ENCODE results near the gene STX1A. TPM values are rescaled to one million over a fixed set of nuclear protein-coding genes. Genes with fewer than 3 reads are reported as not detected.

STX1A gene
- total and polyA plus RNA-seq, 2 of the 13 experiments (the other 11 are each of a cell fraction or from before 2014, with no cell fraction given) = 6.1 to 12.2 TPM

DNA sequence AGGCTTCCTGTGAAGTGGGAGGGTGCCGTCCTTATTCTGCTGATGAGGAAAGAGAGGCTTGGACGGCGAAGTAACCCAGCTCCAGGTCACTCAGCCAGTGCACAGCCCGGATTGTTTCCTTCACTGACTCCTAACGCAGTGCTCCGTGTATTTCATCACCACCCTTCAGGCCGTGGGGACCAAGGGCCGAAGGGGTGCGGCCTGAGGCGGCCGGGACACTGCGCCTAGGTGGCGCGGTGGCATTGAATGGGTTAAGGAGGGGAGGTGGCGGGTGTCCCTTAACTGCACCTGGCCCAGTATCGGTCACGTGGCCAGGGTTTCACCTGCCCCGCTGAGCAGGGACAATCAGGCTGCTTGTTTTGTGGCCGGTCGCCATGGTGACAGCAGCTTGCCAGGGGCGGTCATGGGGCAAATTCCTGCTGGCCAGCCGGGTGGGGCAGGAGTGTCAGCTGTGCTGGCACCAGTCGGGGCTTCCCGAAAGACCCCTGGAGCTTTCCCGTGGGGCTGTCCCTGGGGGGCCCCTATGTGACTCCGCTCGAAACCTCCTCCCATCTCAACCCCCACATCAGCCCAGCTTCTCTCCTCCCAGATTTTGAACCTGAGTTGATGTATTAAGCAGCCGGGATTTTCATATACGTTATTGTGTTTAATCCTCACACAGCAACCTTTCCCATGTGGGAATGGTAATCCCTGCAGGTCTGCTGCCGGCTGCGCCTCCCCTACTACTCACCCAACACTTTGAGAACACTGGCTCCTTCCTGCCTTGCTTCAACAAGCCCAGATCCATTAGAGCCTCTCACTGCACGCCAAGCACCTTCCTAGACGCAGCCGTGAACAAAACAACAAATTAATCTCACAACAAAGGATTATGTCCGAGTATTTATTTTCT lies 23.5 kb upstream of the STX1A start (continued):
- TF ChIP-seq, protein P1, sequence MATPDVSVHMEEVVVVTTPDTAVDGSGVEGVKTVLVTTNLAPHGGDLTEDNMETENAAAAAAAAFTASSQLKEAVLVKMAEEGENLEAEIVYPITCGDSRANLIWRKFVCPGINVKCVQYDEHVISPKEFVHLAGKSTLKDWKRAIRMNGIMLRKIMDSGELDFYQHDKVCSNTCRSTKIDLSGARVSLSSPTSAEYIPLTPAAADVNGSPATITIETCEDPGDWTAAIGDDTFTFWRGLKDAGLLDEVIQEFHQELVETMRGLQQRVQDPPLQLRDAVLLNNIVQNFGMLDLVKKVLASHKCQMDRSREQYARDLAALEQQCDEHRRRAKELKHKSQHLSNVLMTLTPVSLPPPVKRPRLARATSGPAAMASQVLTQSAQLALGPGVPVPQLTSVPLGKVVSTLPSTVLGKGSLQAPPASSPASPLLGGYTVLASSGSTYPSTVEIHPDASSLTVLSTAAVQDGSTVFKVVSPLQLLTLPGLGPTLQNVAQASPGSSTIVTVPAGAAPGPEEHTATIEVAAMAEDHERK (CRISPR knock-in tag; IDR thresholded peaks at IDR 0.05; ENCODE audit: low read depth) = no peak
- peak; percentile 63 for TF ChIP-seq NR2C2 (CRISPR knock-in tag; IDR thresholded peaks at IDR 0.05; ENCODE audit: borderline replicate concordance)
- no peak for TF ChIP-seq NPAS2 (CRISPR knock-in tag; IDR thresholded peaks at IDR 0.05; ENCODE audit: borderline replicate concordance)
- no peak for TF ChIP-seq ARID2 (CRISPR knock-in tag; IDR thresholded peaks at IDR 0.05; ENCODE audit: borderline replicate concordance)
- TF ChIP-seq, protein P2, sequence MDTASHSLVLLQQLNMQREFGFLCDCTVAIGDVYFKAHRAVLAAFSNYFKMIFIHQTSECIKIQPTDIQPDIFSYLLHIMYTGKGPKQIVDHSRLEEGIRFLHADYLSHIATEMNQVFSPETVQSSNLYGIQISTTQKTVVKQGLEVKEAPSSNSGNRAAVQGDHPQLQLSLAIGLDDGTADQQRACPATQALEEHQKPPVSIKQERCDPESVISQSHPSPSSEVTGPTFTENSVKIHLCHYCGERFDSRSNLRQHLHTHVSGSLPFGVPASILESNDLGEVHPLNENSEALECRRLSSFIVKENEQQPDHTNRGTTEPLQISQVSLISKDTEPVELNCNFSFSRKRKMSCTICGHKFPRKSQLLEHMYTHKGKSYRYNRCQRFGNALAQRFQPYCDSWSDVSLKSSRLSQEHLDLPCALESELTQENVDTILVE (CRISPR knock-in tag; IDR thresholded peaks at IDR 0.05) = no peak
- peak; percentile 50; the same call in 1 of the 2 replicates for TF ChIP-seq ZNF292 (CRISPR knock-in tag; IDR thresholded peaks at IDR 0.05; ENCODE audit: borderline replicate concordance, low read depth)
- TF ChIP-seq, protein P3, sequence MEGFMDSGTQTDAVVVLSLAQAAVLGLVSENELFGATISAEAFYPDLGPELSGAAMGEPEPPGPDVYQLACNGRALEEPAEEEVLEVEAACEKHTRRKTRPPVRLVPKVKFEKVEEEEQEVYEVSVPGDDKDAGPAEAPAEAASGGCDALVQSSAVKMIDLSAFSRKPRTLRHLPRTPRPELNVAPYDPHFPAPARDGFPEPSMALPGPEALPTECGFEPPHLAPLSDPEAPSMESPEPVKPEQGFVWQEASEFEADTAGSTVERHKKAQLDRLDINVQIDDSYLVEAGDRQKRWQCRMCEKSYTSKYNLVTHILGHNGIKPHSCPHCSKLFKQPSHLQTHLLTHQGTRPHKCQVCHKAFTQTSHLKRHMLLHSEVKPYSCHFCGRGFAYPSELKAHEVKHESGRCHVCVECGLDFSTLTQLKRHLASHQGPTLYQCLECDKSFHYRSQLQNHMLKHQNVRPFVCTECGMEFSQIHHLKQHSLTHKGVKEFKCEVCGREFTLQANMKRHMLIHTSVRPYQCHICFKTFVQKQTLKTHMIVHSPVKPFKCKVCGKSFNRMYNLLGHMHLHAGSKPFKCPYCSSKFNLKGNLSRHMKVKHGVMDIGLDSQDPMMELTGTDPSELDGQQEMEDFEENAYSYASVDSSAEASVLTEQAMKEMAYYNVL (CRISPR knock-in tag; IDR thresholded peaks at IDR 0.05; ENCODE audit: borderline replicate concordance) = no peak
- TF ChIP-seq PTBP1 (IDR thresholded peaks at IDR 0.05; ENCODE audit: low read depth, low read length, poor library complexity, severe bottlenecking) = no peak
- peak; percentile 60; the same call in 1 of the 2 replicates for TF ChIP-seq RXRA (CRISPR knock-in tag; IDR thresholded peaks at IDR 0.05)
- TF ChIP-seq ZNF230 (CRISPR knock-in tag; IDR thresholded peaks at IDR 0.05) = no peak
- peak; percentile 64 for TF ChIP-seq SRSF1 (optimal IDR thresholded peaks at IDR 0.05; ENCODE audit: low read depth, low read length)
- TF ChIP-seq ZNF883 (CRISPR knock-in tag; IDR thresholded peaks at IDR 0.05; ENCODE audit: not compliant biosample characterization) = no peak
- TF ChIP-seq, protein P4, sequence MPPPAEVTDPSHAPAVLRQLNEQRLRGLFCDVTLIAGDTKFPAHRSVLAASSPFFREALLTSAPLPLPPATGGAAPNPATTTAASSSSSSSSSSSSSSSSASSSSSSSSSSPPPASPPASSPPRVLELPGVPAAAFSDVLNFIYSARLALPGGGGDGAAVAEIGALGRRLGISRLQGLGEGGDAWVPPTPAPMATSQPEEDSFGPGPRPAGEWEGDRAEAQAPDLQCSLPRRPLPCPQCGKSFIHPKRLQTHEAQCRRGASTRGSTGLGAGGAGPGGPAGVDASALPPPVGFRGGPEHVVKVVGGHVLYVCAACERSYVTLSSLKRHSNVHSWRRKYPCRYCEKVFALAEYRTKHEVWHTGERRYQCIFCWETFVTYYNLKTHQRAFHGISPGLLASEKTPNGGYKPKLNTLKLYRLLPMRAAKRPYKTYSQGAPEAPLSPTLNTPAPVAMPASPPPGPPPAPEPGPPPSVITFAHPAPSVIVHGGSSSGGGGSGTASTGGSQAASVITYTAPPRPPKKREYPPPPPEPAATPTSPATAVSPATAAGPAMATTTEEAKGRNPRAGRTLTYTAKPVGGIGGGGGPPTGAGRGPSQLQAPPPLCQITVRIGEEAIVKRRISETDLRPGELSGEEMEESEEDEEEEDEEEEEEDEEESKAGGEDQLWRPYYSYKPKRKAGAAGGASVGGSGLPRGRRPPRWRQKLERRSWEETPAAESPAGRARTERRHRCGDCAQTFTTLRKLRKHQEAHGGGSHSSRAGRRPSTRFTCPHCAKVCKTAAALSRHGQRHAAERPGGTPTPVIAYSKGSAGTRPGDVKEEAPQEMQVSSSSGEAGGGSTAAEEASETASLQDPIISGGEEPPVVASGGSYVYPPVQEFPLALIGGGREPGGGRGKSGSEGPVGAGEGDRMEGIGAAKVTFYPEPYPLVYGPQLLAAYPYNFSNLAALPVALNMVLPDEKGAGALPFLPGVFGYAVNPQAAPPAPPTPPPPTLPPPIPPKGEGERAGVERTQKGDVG (CRISPR knock-in tag; IDR thresholded peaks at IDR 0.05; ENCODE audit: borderline replicate concordance) = no peak
- TF ChIP-seq, protein P5, sequence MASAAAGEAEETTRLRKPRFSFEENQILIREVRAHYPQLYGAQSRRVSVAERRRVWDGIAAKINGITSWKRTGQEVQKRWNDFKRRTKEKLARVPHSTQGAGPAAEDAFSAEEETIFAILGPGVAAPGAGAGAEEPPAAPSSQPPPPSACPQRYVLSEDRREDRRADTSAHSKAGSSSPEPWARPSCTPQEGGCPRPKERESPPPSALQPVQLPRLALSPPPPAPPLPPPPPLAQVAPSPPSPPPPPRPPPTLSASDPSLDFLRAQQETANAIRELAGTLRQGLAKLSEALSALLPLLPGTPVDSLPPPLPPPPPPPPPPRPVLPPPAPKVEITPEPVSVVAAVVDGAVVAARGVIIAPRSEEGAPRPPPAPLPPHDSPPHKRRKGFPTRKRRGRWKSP (CRISPR knock-in tag; IDR thresholded peaks at IDR 0.05) = no peak
- no peak for TF ChIP-seq ZNF570 (CRISPR knock-in tag; IDR thresholded peaks at IDR 0.05; ENCODE audit: borderline replicate concordance)
- no peak for TF ChIP-seq ZNF232 (CRISPR knock-in tag; IDR thresholded peaks at IDR 0.05; ENCODE audit: borderline replicate concordance)
- TF ChIP-seq ZKSCAN5 (CRISPR knock-in tag; IDR thresholded peaks at IDR 0.05) = 0 out of 2 replicates have a peak, but pooled peaks have one; percentile 14
- peak; percentile 77 for TF ChIP-seq NR2F6 (IDR thresholded peaks at IDR 0.05)
- peak; percentile 85; the same call in 1 of the 2 replicates for TF ChIP-seq NR2F6 (CRISPR knock-in tag; IDR thresholded peaks at IDR 0.05)
